ENCODE data around the gene RBM44.

The RBM44 gene

GRCh38 chr2:237873897-237874551 lies 75.4 kb downstream of the RBM44 start:
- DNase-seq: no peak

GRCh38 chr2:237874585-237875161 lies 76.1 kb downstream of the RBM44 start:
- no peak for DNase-seq

GRCh38 chr2:237875256-237876060 lies 76.9 kb downstream of the RBM44 start:
- no peak for DNase-seq

GRCh38 chr2:237876061-237876526 lies 77.5 kb downstream of the RBM44 start:
- no peak for DNase-seq

- no peak for DNase-seq
Observed at GRCh38 chr2:237876532-237876931, 78.0 kb downstream of the RBM44 start.

GRCh38 chr2:237876951-237877491 lies 78.4 kb downstream of the RBM44 start:
- no peak for DNase-seq

- no peak for DNase-seq
Observed at GRCh38 chr2:237877576-237878307, 79.2 kb downstream of the RBM44 start.

GRCh38 chr2:237878321-237879057 lies 79.9 kb downstream of the RBM44 start:
- DNase-seq: no peak

GRCh38 chr2:237879058-237879430 lies 80.5 kb downstream of the RBM44 start:
- DNase-seq: no peak

GRCh38 chr2:237879991-237880560 lies 81.5 kb downstream of the RBM44 start:
- DNase-seq: no peak

- no peak for DNase-seq
Observed at GRCh38 chr2:237882510-237883481, 84.2 kb downstream of the RBM44 start.

- DNase-seq: no peak
Observed at GRCh38 chr2:237883951-237884446, 85.4 kb downstream of the RBM44 start.

- no peak for DNase-seq
Observed at GRCh38 chr2:237884681-237885080, 86.1 kb downstream of the RBM44 start.

- DNase-seq: no peak
Observed at GRCh38 chr2:237885111-237885930, 86.7 kb downstream of the RBM44 start.

- DNase-seq: no peak
Observed at GRCh38 chr2:237885931-237886684, 87.5 kb downstream of the RBM44 start.

GRCh38 chr2:237886685-237887481 lies 88.3 kb downstream of the RBM44 start:
- DNase-seq: no peak

GRCh38 chr2:237888389-237888788 lies 89.8 kb downstream of the RBM44 start:
- DNase-seq: no peak

GRCh38 chr2:237889016-237889415 lies 90.4 kb downstream of the RBM44 start:
- DNase-seq: no peak

Measured in activated CD4-positive, alpha-beta T cell treated with anti-CD3 and anti-CD28 coated beads for 4 hours (primary cell).